Measurements from ENCODE around the gene RFX1.

- no peak for TF ChIP-seq CTCF (IDR thresholded peaks at IDR 0.05; ENCODE audit: low read depth, low read length, missing input control)
- no peak for TF ChIP-seq REST (IDR thresholded peaks at IDR 0.05)
- TF ChIP-seq TAF1 (conservative IDR thresholded peaks at IDR 0.05) = no peak
- TF ChIP-seq NR2F2 (IDR thresholded peaks at IDR 0.05) = no peak
- no peak for TF ChIP-seq ZBTB33 (IDR thresholded peaks at IDR 0.05)
- TF ChIP-seq RXRA (IDR thresholded peaks at IDR 0.05) = no peak
- TF ChIP-seq ATF3 (IDR thresholded peaks at IDR 0.05) = no peak
- TF ChIP-seq YY1 (IDR thresholded peaks at IDR 0.05) = no peak
- TF ChIP-seq RAD21 (IDR thresholded peaks at IDR 0.05) = no peak
Measured at GRCh38 chr19:14053500-14053899, 47.4 kb upstream of the RFX1 start.

Measured in liver (tissue), 3 donors.